ENCODE results near the gene CHRNA9.

GRCh38 chr4:40306976-40307375 is 28.2 kb upstream of the CHRNA9 start:
- TF ChIP-seq IRF3 (IDR thresholded peaks at IDR 0.05; ENCODE audit: low read depth, low read length) (no peak), YY1 (IDR thresholded peaks at IDR 0.05; ENCODE audit: low read depth) (no peak), USF2 (IDR thresholded peaks at IDR 0.05; ENCODE audit: borderline replicate concordance, low read depth, low read length) (no peak), CTCF (IDR thresholded peaks at IDR 0.05) (no peak), EP300 (IDR thresholded peaks at IDR 0.05; ENCODE audit: borderline replicate concordance in 1 of 2, low read depth in 1 of 2, low read length in 1 of 2) (no peak), GABPA (IDR thresholded peaks at IDR 0.05; ENCODE audit: low read depth) (no peak), POLR2AphosphoS5 (IDR thresholded peaks at IDR 0.05; ENCODE audit: low read depth, low read length) (no peak), RXRA (IDR thresholded peaks at IDR 0.05; ENCODE audit: borderline replicate concordance, low read depth) (no peak), RCOR1 (IDR thresholded peaks at IDR 0.05; ENCODE audit: low read length) (no peak), REST (IDR thresholded peaks at IDR 0.05; ENCODE audit: low read depth, low read length) (no peak), RFX5 (IDR thresholded peaks at IDR 0.05; ENCODE audit: low read length) (no peak), ELF1 (IDR thresholded peaks at IDR 0.05) (no peak), CHD2 (IDR thresholded peaks at IDR 0.05; ENCODE audit: low read length, partially characterized antibody) (no peak), ZBTB33 (IDR thresholded peaks at IDR 0.05; ENCODE audit: borderline replicate concordance, low read depth) (no peak)
